ENCODE measurements around the gene ARX. TPM values are rescaled to one million over a fixed set of nuclear protein-coding genes. Genes with fewer than 3 reads are reported as not detected.

ARX gene
- total RNA-seq, 5 donors from 2014 or later (not counting 1 experiment from before 2014, with no cell fraction given) = not detected

GRCh38 chrX:25007059-25008053 lies 8.4 kb downstream of the ARX start:
- H3K36me3 Mint-ChIP-seq = no peaks in the 10 kb centered on the region
- no peak overlapping the region for H3K4me3 Mint-ChIP-seq
- ChIA-PET POLR2A (interaction anchor here in 1 of 2 donors (0.7 kb wide), 1 partner anchor 241 kb away, joined by 3 read pairs; no protein-coding TSS in a partner anchor), CTCF (no interaction called here)
- Histone ChIP-seq H3K4me1 (ENCODE audit: control insufficient read depth in 1 of 2, extremely low read depth in 1 of 2, insufficient read depth in 2 of 2, low read length in 2 of 2) (peaks cover 0 to 10% of the 10 kb centered on the region in 2 experiments), H3K27me3 (replicated peaks in 1 of 2; ENCODE audit: control insufficient read depth in 2 of 2, extremely low read depth in 1 of 2, insufficient read depth in 2 of 2, low read length in 1 of 2) (peaks cover 20 to 60% of the 10 kb centered on the region in 2 experiments), H3K4me3 (ENCODE audit: control insufficient read depth in 1 of 2, extremely low read depth in 1 of 2, low read length in 1 of 2) (no peak overlapping the region), H3K36me3 (ENCODE audit: control insufficient read depth in 2 of 2, extremely low read depth in 1 of 2, insufficient read depth in 1 of 2, low read length in 1 of 2) (no peaks in the 10 kb centered on the region), H3K9me3 (no peaks in the 10 kb centered on the region), H3K27ac (ENCODE audit: low read length) (no peak overlapping the region)
- peaks cover 12 to 25% (median 18%) of the 10 kb centered on the region in 3 donors for H3K4me1 Mint-ChIP-seq
- ATAC-seq (replicated peaks in 1 of 4) = no peak
- no peak overlapping the region for H3K27ac Mint-ChIP-seq
- no peaks in the 10 kb centered on the region for H3K9me3 Mint-ChIP-seq
- peaks cover 54 to 60% of the 10 kb centered on the region in 2 donors for H3K27me3 Mint-ChIP-seq
- DNase-seq = no peak
- WGBS (ENCODE audit: insufficient coverage) = 6% methylated on average over 42 of the region's 64 CpGs

GRCh38 chrX:25006586-25007058 lies 9.1 kb downstream of the ARX start:
- no peak overlapping the region for H3K4me3 Mint-ChIP-seq
- Histone ChIP-seq H3K36me3 (ENCODE audit: control insufficient read depth in 2 of 2, extremely low read depth in 1 of 2, insufficient read depth in 1 of 2, low read length in 1 of 2) (no peaks in the 10 kb centered on the region), H3K4me1 (ENCODE audit: control insufficient read depth in 1 of 2, extremely low read depth in 1 of 2, insufficient read depth in 2 of 2, low read length in 2 of 2) (peaks cover 0 to 3% of the 10 kb centered on the region in 2 experiments), H3K9me3 (no peaks in the 10 kb centered on the region), H3K27ac (ENCODE audit: low read length) (no peak overlapping the region), H3K4me3 (ENCODE audit: control insufficient read depth in 1 of 2, extremely low read depth in 1 of 2, low read length in 1 of 2) (no peak overlapping the region), H3K27me3 (replicated peaks in 1 of 2; ENCODE audit: control insufficient read depth in 2 of 2, extremely low read depth in 1 of 2, insufficient read depth in 2 of 2, low read length in 1 of 2) (peaks cover 21 to 58% of the 10 kb centered on the region in 2 experiments)
- peaks cover 57 to 62% of the 10 kb centered on the region in 2 donors for H3K27me3 Mint-ChIP-seq
- no peak overlapping the region for H3K27ac Mint-ChIP-seq
- WGBS (ENCODE audit: insufficient coverage) = no CpG with 5 or more reads among the region's 7 CpGs
- H3K4me1 Mint-ChIP-seq = peaks cover 12 to 27% (median 18%) of the 10 kb centered on the region in 3 donors
- H3K9me3 Mint-ChIP-seq = no peaks in the 10 kb centered on the region
- CTCF ChIA-PET = no interaction called here
- H3K36me3 Mint-ChIP-seq = no peaks in the 10 kb centered on the region
- DNase-seq (no peak), ATAC-seq (replicated peaks in 1 of 4) (no peak)
- POLR2A ChIA-PET = interaction anchor here in 1 of 2 donors (0.7 kb wide), 1 partner anchor 240 kb away, joined by 3 read pairs; no protein-coding TSS in a partner anchor

GRCh38 chrX:25005382-25006185 lies 10.2 kb downstream of the ARX start:
- H3K4me3 Mint-ChIP-seq = peak overlapping the region in 1 of 3 donors; percentile 33
- POLR2A ChIA-PET = no interaction called here
- 7% methylated on average over 31 of the region's 72 CpGs for WGBS (ENCODE audit: insufficient coverage)

GRCh38 chrX:25005034-25005381 lies 10.8 kb downstream of the ARX start:
- no peak overlapping the region for H3K27ac Mint-ChIP-seq
- peaks cover 14 to 26% (median 18%) of the 10 kb centered on the region in 3 donors for H3K4me1 Mint-ChIP-seq
- peaks cover 52% of the 10 kb centered on the region in 2 donors for H3K27me3 Mint-ChIP-seq
- no peaks in the 10 kb centered on the region for H3K36me3 Mint-ChIP-seq
- no peak overlapping the region for H3K4me3 Mint-ChIP-seq
- Histone ChIP-seq H3K4me1 (ENCODE audit: control insufficient read depth in 1 of 2, extremely low read depth in 1 of 2, insufficient read depth in 2 of 2, low read length in 2 of 2) (peaks cover 0 to 2% of the 10 kb centered on the region in 2 experiments), H3K36me3 (ENCODE audit: control insufficient read depth in 2 of 2, extremely low read depth in 1 of 2, insufficient read depth in 1 of 2, low read length in 1 of 2) (no peaks in the 10 kb centered on the region), H3K4me3 (ENCODE audit: control insufficient read depth in 1 of 2, extremely low read depth in 1 of 2, low read length in 1 of 2) (no peak overlapping the region), H3K27ac (ENCODE audit: low read length) (no peak overlapping the region), H3K27me3 (replicated peaks in 1 of 2; ENCODE audit: control insufficient read depth in 2 of 2, extremely low read depth in 1 of 2, insufficient read depth in 2 of 2, low read length in 1 of 2) (peaks cover 21 to 46% of the 10 kb centered on the region in 2 experiments), H3K9me3 (no peaks in the 10 kb centered on the region)
- ChIA-PET POLR2A (no interaction called here), CTCF (no interaction called here)
- ATAC-seq (replicated peaks in 1 of 4) (no peak), DNase-seq (no peak)
- no peaks in the 10 kb centered on the region for H3K9me3 Mint-ChIP-seq
- 6% methylated on average over 12 of the region's 23 CpGs for WGBS (ENCODE audit: insufficient coverage)

More at GRCh38 chrX:25005382-25006185, 10.2 kb downstream of the ARX start:
- no peak for DNase-seq
- peaks cover 57 to 58% of the 10 kb centered on the region in 2 donors for H3K27me3 Mint-ChIP-seq
- Histone ChIP-seq H3K27me3 (replicated peaks in 1 of 2; ENCODE audit: control insufficient read depth in 2 of 2, extremely low read depth in 1 of 2, insufficient read depth in 2 of 2, low read length in 1 of 2) (peaks cover 23 to 50% of the 10 kb centered on the region in 2 experiments), H3K9me3 (no peaks in the 10 kb centered on the region), H3K36me3 (ENCODE audit: control insufficient read depth in 2 of 2, extremely low read depth in 1 of 2, insufficient read depth in 1 of 2, low read length in 1 of 2) (no peaks in the 10 kb centered on the region), H3K27ac (ENCODE audit: low read length) (no peak overlapping the region), H3K4me1 (ENCODE audit: control insufficient read depth in 1 of 2, extremely low read depth in 1 of 2, insufficient read depth in 2 of 2, low read length in 2 of 2) (peaks cover 0 to 2% of the 10 kb centered on the region in 2 experiments), H3K4me3 (ENCODE audit: control insufficient read depth in 1 of 2, extremely low read depth in 1 of 2, low read length in 1 of 2) (no peak overlapping the region)
- no peak overlapping the region for H3K27ac Mint-ChIP-seq
- CTCF ChIA-PET = no interaction called here
- H3K9me3 Mint-ChIP-seq = no peaks in the 10 kb centered on the region
- peaks cover 14 to 26% (median 18%) of the 10 kb centered on the region in 3 donors for H3K4me1 Mint-ChIP-seq
- H3K36me3 Mint-ChIP-seq = no peaks in the 10 kb centered on the region
- no peak for ATAC-seq (replicated peaks in 1 of 4)

- Mint-ChIP-seq H3K27ac (no peak overlapping the region), H3K4me3 (peak overlapping the region in 1 of 3 donors; percentile 49), H3K4me1 (peaks cover 14 to 26% (median 18%) of the 10 kb centered on the region in 3 donors), H3K27me3 (peaks cover 48 to 49% of the 10 kb centered on the region in 2 donors), H3K9me3 (no peaks in the 10 kb centered on the region), H3K36me3 (no peaks in the 10 kb centered on the region)
- DNase-seq = no peak
- no peaks in the 10 kb centered on the region for H3K36me3 ChIP-seq (ENCODE audit: control insufficient read depth in 2 of 2, extremely low read depth in 1 of 2, insufficient read depth in 1 of 2, low read length in 1 of 2)
- H3K4me1 ChIP-seq (ENCODE audit: control insufficient read depth in 1 of 2, extremely low read depth in 1 of 2, insufficient read depth in 2 of 2, low read length in 2 of 2) = peaks cover 0 to 2% of the 10 kb centered on the region in 2 experiments
- ATAC-seq (replicated peaks in 1 of 4) = no peak
- CTCF ChIA-PET = no interaction called here
- no peak overlapping the region for H3K4me3 ChIP-seq (ENCODE audit: control insufficient read depth in 1 of 2, extremely low read depth in 1 of 2, low read length in 1 of 2)
- H3K9me3 ChIP-seq = no peaks in the 10 kb centered on the region
- WGBS (ENCODE audit: insufficient coverage) = 9% methylated on average over 32 of the region's 59 CpGs
- H3K27me3 ChIP-seq (replicated peaks in 1 of 2; ENCODE audit: control insufficient read depth in 2 of 2, extremely low read depth in 1 of 2, insufficient read depth in 2 of 2, low read length in 1 of 2) = peaks cover 18 to 42% of the 10 kb centered on the region in 2 experiments
- POLR2A ChIA-PET = no interaction called here
- no peak overlapping the region for H3K27ac ChIP-seq (ENCODE audit: low read length)
Measured at GRCh38 chrX:25004485-25005032, 11.2 kb downstream of the ARX start.

GRCh38 chrX:25004040-25004439 lies 11.7 kb downstream of the ARX start:
- Histone ChIP-seq H3K27me3 (replicated peaks in 1 of 2; ENCODE audit: control insufficient read depth in 2 of 2, extremely low read depth in 1 of 2, insufficient read depth in 2 of 2, low read length in 1 of 2) (peaks cover 15 to 39% of the 10 kb centered on the region in 2 experiments), H3K36me3 (ENCODE audit: control insufficient read depth in 2 of 2, extremely low read depth in 1 of 2, insufficient read depth in 1 of 2, low read length in 1 of 2) (no peaks in the 10 kb centered on the region), H3K27ac (ENCODE audit: low read length) (no peak overlapping the region), H3K4me1 (ENCODE audit: control insufficient read depth in 1 of 2, extremely low read depth in 1 of 2, insufficient read depth in 2 of 2, low read length in 2 of 2) (peaks cover 0 to 2% of the 10 kb centered on the region in 2 experiments), H3K4me3 (ENCODE audit: control insufficient read depth in 1 of 2, extremely low read depth in 1 of 2, low read length in 1 of 2) (no peak overlapping the region), H3K9me3 (no peaks in the 10 kb centered on the region)
- Mint-ChIP-seq H3K9me3 (no peaks in the 10 kb centered on the region), H3K4me1 (peaks cover 14 to 26% (median 18%) of the 10 kb centered on the region in 3 donors), H3K27me3 (peaks cover 44 to 48% of the 10 kb centered on the region in 2 donors), H3K36me3 (no peaks in the 10 kb centered on the region), H3K27ac (peak overlapping the region in 1 of 2 donors; percentile 19), H3K4me3 (peak overlapping the region in 1 of 3 donors; percentile 49)
- DNase-seq (no peak), ATAC-seq (replicated peaks in 1 of 4) (no peak)
- ChIA-PET POLR2A (no interaction called here), CTCF (no interaction called here)
- no CpG with 5 or more reads among the region's 10 CpGs for WGBS (ENCODE audit: insufficient coverage)
